Measurements from ENCODE around the gene PMEL. TPM values are rescaled to one million over a fixed set of nuclear protein-coding genes. Genes with fewer than 3 reads are reported as not detected.
A peak's percentile ranks its signal among the peaks of the same experiment; 100 is the strongest.

Gene PMEL
- total RNA-seq, 1 experiment from 2014 or later = 0.84 TPM

- DNase-seq (ENCODE audit: low read depth) = no peak
Observed at GRCh38 chr12:55942055-55942454, 23.8 kb downstream of the PMEL start.

- peak; percentile 73 for DNase-seq (ENCODE audit: low read depth)
Observed at GRCh38 chr12:55940065-55940732, 25.6 kb downstream of the PMEL start.

- no peak for DNase-seq (ENCODE audit: low read depth)
Observed at GRCh38 chr12:55938826-55939501, 26.9 kb downstream of the PMEL start.

GRCh38 chr12:55937981-55938380 is 27.9 kb downstream of the PMEL start:
- no peak for DNase-seq (ENCODE audit: low read depth)

- DNase-seq (ENCODE audit: low read depth) = no peak
Observed at GRCh38 chr12:55935738-55936151, 30.1 kb downstream of the PMEL start.

- DNase-seq (ENCODE audit: low read depth) = no peak
Observed at GRCh38 chr12:55934773-55935172, 31.1 kb downstream of the PMEL start.

- DNase-seq (ENCODE audit: low read depth) = no peak
Observed at GRCh38 chr12:55933799-55934742, 31.8 kb downstream of the PMEL start.

GRCh38 chr12:55933169-55933798 is 32.6 kb downstream of the PMEL start:
- peak; percentile 63 for DNase-seq (ENCODE audit: low read depth)

GRCh38 chr12:55932551-55932910 is 33.3 kb downstream of the PMEL start:
- DNase-seq (ENCODE audit: low read depth) = no peak

- DNase-seq (ENCODE audit: low read depth) = peak; percentile 40
Observed at GRCh38 chr12:55931780-55932550, 33.9 kb downstream of the PMEL start.

- DNase-seq (ENCODE audit: low read depth) = peak; percentile 16
Observed at GRCh38 chr12:55931317-55931779, 34.5 kb downstream of the PMEL start.

- peak; percentile 56 for DNase-seq (ENCODE audit: low read depth)
Observed at GRCh38 chr12:55930771-55931316, 35.0 kb downstream of the PMEL start, which contains the start of gene DGKA. Gene DGKA, plus strand, starts transcription at chr12:55931162. Its CDS starts 5,342 bp downstream, at chr12:55936504.

GRCh38 chr12:55929306-55929791 is 36.5 kb downstream of the PMEL start:
- no peak for DNase-seq (ENCODE audit: low read depth)

GRCh38 chr12:55927588-55928502 is 38.0 kb downstream of the PMEL start, which contains the start of gene PYM1:
Gene PYM1, minus strand, starts transcription at chr12:55927894. Its CDS starts 133 bp downstream, at chr12:55927761.
- DNase-seq (ENCODE audit: low read depth) = peak; percentile 72

- DNase-seq (ENCODE audit: low read depth) = peak; percentile 88
Observed at GRCh38 chr12:55926738-55927587, 38.9 kb downstream of the PMEL start.

- DNase-seq (ENCODE audit: low read depth) = no peak
Observed at GRCh38 chr12:55925870-55926737, 39.7 kb downstream of the PMEL start.

- no peak for DNase-seq (ENCODE audit: low read depth)
Observed at GRCh38 chr12:55925371-55925770, 40.5 kb downstream of the PMEL start.
